GM12878 (cell line): Measurements from ENCODE around the gene TNFSF8. TPM values are rescaled to one million over a fixed set of nuclear protein-coding genes. Genes with fewer than 3 reads are reported as not detected.

Source experiments
- ATAC-seq: fragments of 200-7000 bp; cut with Tn5 transposase; 3 replicates; pipeline ENCODE4 v1.9.1; 2020; ENCODE audit warnings: mild to moderate bottlenecking, moderate library complexity
- BruUV-seq: library from RNA; stranded (reverse); fragments of 400-500 nt; replicated peaks from 2 replicates; lab custom pipeline; 2021; lab: Mats Ljungman, UMichigan
- CTCF ChIA-PET: fragments of 300-600 bp; sonication (Branson Sonifier 250); formaldehyde crosslinking; extraction: SDS; loops from one replicate; lab custom pipeline; 2021; ENCODE audit warnings: inconsistent platforms; lab: Yijun Ruan, JAX
- POLR2A ChIA-PET: fragments of 350-600 bp; formaldehyde crosslinking; extraction: SDS; loops from one replicate; lab custom pipeline; 2021; ENCODE audit warnings: inconsistent platforms; lab: Charles Lee
- RAD21 ChIA-PET: fragments of 300-600 bp; sonication (Branson Sonifier 250); formaldehyde crosslinking; loops from one replicate; lab custom pipeline; 2023; ENCODE audit warnings: antibody characterized with exemption; ENCODE audit not compliant: unreplicated experiment; lab: Charles Lee
- SMC1A ChIA-PET: fragments of 300-600 bp; sonication (Branson Sonifier 250); formaldehyde crosslinking; loops from one replicate; lab custom pipeline; 2023; ENCODE audit not compliant: unreplicated experiment, uncharacterized antibody; lab: Charles Lee
- DNase-seq: peaks from one replicate; pipeline ENCODE4 v3.0.0-alpha.2; 2011; ENCODE audit warnings: low read depth, low spot score
- FAIRE-seq: peaks from 3 replicates; lab custom pipeline; 2011; peaks lifted over from hg19 to GRCh38; lab: Jason Lieb, UNC
- H2AFZ ChIP-seq: 2 replicates; pipeline ENCODE4 v1.6.0; 2011; ENCODE audit warnings: low read depth, low read length, control low read depth; ENCODE audit not compliant: control insufficient read depth
- H3K27ac ChIP-seq: 2 replicates; pipeline ENCODE4 v1.5.1; 2011; ENCODE audit warnings: control low read depth; ENCODE audit not compliant: control insufficient read depth, insufficient read depth
- H3K27me3 ChIP-seq, 2 experiments: replicated peaks in 1 of 2; 2 replicates each; pipeline versions ENCODE4 v1.6.0 to v1.6.1; 2011; ENCODE audit warnings: low read length in 1 of 2; ENCODE audit not compliant: control insufficient read depth in 2 of 2, insufficient read depth in 2 of 2
- H3K36me3 ChIP-seq, 2 experiments: 2 replicates each; pipeline ENCODE4 v1.5.1; 2011; ENCODE audit warnings: low read length in 1 of 2; ENCODE audit not compliant: control insufficient read depth in 2 of 2, insufficient read depth in 2 of 2
- H3K4me1 ChIP-seq: 2 replicates; pipeline ENCODE4 v1.6.1; 2011; ENCODE audit warnings: mild to moderate bottlenecking, low read length, moderate library complexity, mixed read lengths; ENCODE audit not compliant: control insufficient read depth, insufficient read depth
- H3K4me2 ChIP-seq: 2 replicates; pipeline ENCODE4 v1.6.0; 2011; ENCODE audit warnings: control low read depth; ENCODE audit not compliant: control insufficient read depth, insufficient read depth
- H3K4me3 ChIP-seq: fragments of 200-600 bp; sonication (generic); 2 replicates; pipeline ENCODE4 v1.5.1; 2016
- H3K79me2 ChIP-seq: 2 replicates; pipeline ENCODE4 v1.6.0; 2011; ENCODE audit warnings: low read length; ENCODE audit not compliant: control insufficient read depth, insufficient read depth
- H3K9ac ChIP-seq: 2 replicates; pipeline ENCODE4 v1.8.0; 2011; ENCODE audit warnings: low read length, control low read depth, mixed read lengths; ENCODE audit not compliant: control insufficient read depth, insufficient read depth
- H3K9me3 ChIP-seq: replicated peaks from 3 replicates; pipeline ENCODE4 v1.5.1; 2011; ENCODE audit warnings: mild to moderate bottlenecking, low read length; ENCODE audit not compliant: control insufficient read depth, insufficient read depth
- H4K20me1 ChIP-seq: 2 replicates; pipeline ENCODE4 v1.6.0; 2011; ENCODE audit not compliant: control insufficient read depth, insufficient read depth
- ATF7 ChIP-seq: fragments of 450-650 bp; IDR thresholded peaks from 2 replicates; pipeline ENCODE4 v1.6.1; 2016; ENCODE audit warnings: low read depth, mild to moderate bottlenecking
- BMI1 ChIP-seq: fragments of 450-650 bp; IDR thresholded peaks from 2 replicates; pipeline ENCODE4 v1.6.1; 2016; ENCODE audit warnings: mild to moderate bottlenecking, moderate library complexity, borderline replicate concordance
- EGR1 ChIP-seq, 2 experiments: IDR thresholded peaks; 1 replicate in 1 of 2; 2 replicates in 1 of 2; pipeline ENCODE4 v1.6.1; 2011 to 2012; ENCODE audit warnings: low read depth in 2 of 2, low read length in 2 of 2, borderline replicate concordance in 1 of 2, mild to moderate bottlenecking in 1 of 2, moderate library complexity in 1 of 2
- EP300 ChIP-seq, 2 experiments: fragments of 150-350 bp in 1 of 2; IDR thresholded peaks; 2 replicates each; pipeline ENCODE4 v1.6.1; 2011 to 2012; ENCODE audit warnings: low read depth in 2 of 2, low read length in 2 of 2, borderline replicate concordance in 1 of 2, improper control_type of control experiment in 1 of 2, inconsistent platforms in 1 of 2; ENCODE audit not compliant: control insufficient read depth in 1 of 2
- FOXK2 ChIP-seq: fragments of 450-650 bp; IDR thresholded peaks from 2 replicates; pipeline ENCODE4 v1.6.1; 2017; ENCODE audit warnings: mild to moderate bottlenecking, moderate library complexity
- HDAC6 ChIP-seq: fragments of 200-600 bp; sonication (generic); IDR thresholded peaks from one replicate; pipeline ENCODE4 v1.8.0; 2017; ENCODE audit warnings: antibody characterized with exemption; ENCODE audit not compliant: unreplicated experiment
- IKZF1 ChIP-seq: fragments of 450-650 bp; conservative IDR thresholded peaks from 2 replicates; pipeline ENCODE4 v1.6.1; 2017; ENCODE audit warnings: antibody characterized with exemption, mild to moderate bottlenecking
- MYC ChIP-seq: IDR thresholded peaks from 2 replicates; pipeline ENCODE4 v1.6.1; 2011; ENCODE audit warnings: mild to moderate bottlenecking, low read length, moderate library complexity, inconsistent platforms; ENCODE audit not compliant: insufficient read depth, insufficient replicate concordance, insufficient read length, severe bottlenecking
- NFYB ChIP-seq: IDR thresholded peaks from 2 replicates; pipeline ENCODE4 v1.6.1; 2011; ENCODE audit warnings: low read depth, mild to moderate bottlenecking, low read length, improper control_type of control experiment, moderate library complexity; ENCODE audit not compliant: insufficient read depth
- SUZ12 ChIP-seq: fragments of 200-600 bp; sonication (generic); IDR thresholded peaks from one replicate; pipeline ENCODE4 v1.6.1; 2018; ENCODE audit warnings: antibody characterized with exemption, mild to moderate bottlenecking; ENCODE audit not compliant: unreplicated experiment
- TBL1XR1 ChIP-seq: IDR thresholded peaks from 2 replicates; pipeline ENCODE4 v1.6.1; 2012; ENCODE audit warnings: low read depth, low read length, improper control_type of control experiment
- WGBS: methylation state at CpG from one replicate; pipeline ENCODE4 v1.1.6; 2016; ENCODE audit warnings: low lambda C conversion rate; ENCODE audit not compliant: insufficient replicate concordance, insufficient coverage; ENCODE audit errors: missing lambda C conversion rate; 5-methylcytosine and 5-hydroxymethylcytosine counted together
- in situ Hi-C: fragments of 300-500 bp; cut with MboI; formaldehyde crosslinking; loops from 9 replicates; pipeline ENCODE4 v1.14.3; 2018; ENCODE audit warnings: mixed read lengths
- intact Hi-C: fragments of 100-400 bp; cut with micrococcal nuclease; formaldehyde crosslinking; loops from one replicate; pipeline ENCODE4 v1.14.2; 2022; ENCODE audit not compliant: unreplicated experiment
- polyA plus RNA-seq, 11 experiments: library from polyadenylated mRNA; depleted of rRNA in 4 of 11; unstranded in 6 of 11; stranded (reverse) in 5 of 11; fragments of >200 nt; fragmentation: Nextera tagmentation in 4 of 11; fragmentation: Illumina TruSeq in 1 of 11; extraction: Ambion mirVana in 4 of 11; extraction: Trizol in 1 of 11; gene quantifications; 1 replicate in 1 of 11; 2 replicates in 10 of 11; pipeline versions ENCODE4 v1.2.1 to v1.2.3, GENCODE V29; 2011 to 2016; ENCODE audit warnings: inconsistent platforms in 2 of 11, missing spikeins in 2 of 11, low read depth in 1 of 11
- total RNA-seq, 4 experiments: library from RNA; depleted of rRNA in 3 of 4; stranded (reverse); fragments of >200 nt in 3 of 4; fragmentation: Illumina TruSeq in 1 of 4; extraction: Trizol in 1 of 4; gene quantifications; 2 replicates each; pipeline versions ENCODE4 v1.2.1 to v1.2.3, GENCODE V29; 2013 to 2021
- TF ChIP-seq, protein P1 (sequence below): fragments of 450-650 bp; IDR thresholded peaks from 2 replicates; pipeline ENCODE4 v1.6.1; 2018; ENCODE audit warnings: mild to moderate bottlenecking, low read depth, moderate library complexity; ENCODE audit not compliant: partially characterized antibody

The TNFSF8 gene
- total and polyA plus RNA-seq, 10 of the 15 experiments (the other 5 are each of a cell fraction or from before 2014, with no cell fraction given): 0.10 to 0.29 (median 0.15) TPM; not detected in 7

DNA sequence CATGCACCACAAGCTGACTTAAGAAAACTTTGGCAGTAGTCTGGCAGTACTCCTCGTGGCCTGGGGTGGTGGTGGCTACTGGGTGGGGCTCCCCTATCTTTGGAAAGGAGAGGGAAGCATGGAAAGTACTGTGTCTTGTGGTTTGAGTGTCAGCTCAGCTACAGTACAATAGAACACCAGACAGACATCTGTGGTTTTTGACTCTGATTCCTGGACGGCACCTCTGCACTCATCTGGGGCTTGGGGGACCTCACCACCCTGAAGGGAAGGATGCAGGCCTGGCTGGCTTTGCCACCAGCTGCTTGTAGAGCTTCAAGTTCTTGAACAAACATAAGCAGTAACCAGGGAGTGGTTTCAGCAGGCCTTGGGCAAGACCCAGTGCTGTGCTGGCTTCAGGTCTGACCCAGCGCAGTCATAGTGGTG is 40.6 kb downstream of the TNFSF8 start:
- RAD21 ChIA-PET: no interaction called here
- no peaks in the 10 kb centered on the region for H3K4me1 ChIP-seq
- no peak overlapping the region for H3K27ac ChIP-seq

More for the DNA sequence above, 40.6 kb downstream of the TNFSF8 start:
- no TSS peak for BruUV-seq
- ChIA-PET SMC1A (interaction anchor here (1.0 kb wide), 1 partner anchor 209 kb away, joined by 3 read pairs; no protein-coding TSS in a partner anchor), POLR2A (no interaction called here)
- FAIRE-seq: no peak
- WGBS: 38% methylated on average over 3 of the region's 3 CpGs
- H4K20me1 ChIP-seq: no peaks in the 10 kb centered on the region
- H3K36me3 ChIP-seq: no peaks in the 10 kb centered on the region
- in situ Hi-C loops: no loop called here
- intact Hi-C loops: no loop called here
- H2AFZ ChIP-seq: no peak overlapping the region
- no peak overlapping the region for H3K4me3 ChIP-seq
- H3K4me2 ChIP-seq: no peak overlapping the region
- no peaks in the 10 kb centered on the region for H3K27me3 ChIP-seq
- no peaks in the 10 kb centered on the region; the same call in 2 of the 3 replicates for H3K9me3 ChIP-seq
- TF ChIP-seq IKZF1 (no peak), ATF7 (no peak), HDAC6 (no peak), FOXK2 (no peak), EGR1 (IDR thresholded peaks at IDR 0.05; ENCODE audit: borderline replicate concordance in 1 of 2, low read depth in 2 of 2, low read length in 2 of 2) (no peak), SUZ12 (no peak), MYC (no peak), BMI1 (no peak), NFYB (no peak), EP300 (IDR thresholded peaks at IDR 0.05; ENCODE audit: borderline replicate concordance in 1 of 2, control insufficient read depth in 1 of 2, low read depth in 2 of 2, low read length in 2 of 2) (no peak), TBL1XR1 (no peak)
- TF ChIP-seq, protein P1, sequence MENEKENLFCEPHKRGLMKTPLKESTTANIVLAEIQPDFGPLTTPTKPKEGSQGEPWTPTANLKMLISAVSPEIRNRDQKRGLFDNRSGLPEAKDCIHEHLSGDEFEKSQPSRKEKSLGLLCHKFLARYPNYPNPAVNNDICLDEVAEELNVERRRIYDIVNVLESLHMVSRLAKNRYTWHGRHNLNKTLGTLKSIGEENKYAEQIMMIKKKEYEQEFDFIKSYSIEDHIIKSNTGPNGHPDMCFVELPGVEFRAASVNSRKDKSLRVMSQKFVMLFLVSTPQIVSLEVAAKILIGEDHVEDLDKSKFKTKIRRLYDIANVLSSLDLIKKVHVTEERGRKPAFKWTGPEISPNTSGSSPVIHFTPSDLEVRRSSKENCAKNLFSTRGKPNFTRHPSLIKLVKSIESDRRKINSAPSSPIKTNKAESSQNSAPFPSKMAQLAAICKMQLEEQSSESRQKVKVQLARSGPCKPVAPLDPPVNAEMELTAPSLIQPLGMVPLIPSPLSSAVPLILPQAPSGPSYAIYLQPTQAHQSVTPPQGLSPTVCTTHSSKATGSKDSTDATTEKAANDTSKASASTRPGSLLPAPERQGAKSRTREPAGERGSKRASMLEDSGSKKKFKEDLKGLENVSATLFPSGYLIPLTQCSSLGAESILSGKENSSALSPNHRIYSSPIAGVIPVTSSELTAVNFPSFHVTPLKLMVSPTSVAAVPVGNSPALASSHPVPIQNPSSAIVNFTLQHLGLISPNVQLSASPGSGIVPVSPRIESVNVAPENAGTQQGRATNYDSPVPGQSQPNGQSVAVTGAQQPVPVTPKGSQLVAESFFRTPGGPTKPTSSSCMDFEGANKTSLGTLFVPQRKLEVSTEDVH: no peak
- TF ChIP-seq, all 136 proteins: peak for 0
- H3K79me2 ChIP-seq: no peaks in the 10 kb centered on the region
- CTCF ChIA-PET: no interaction called here
- no peak for DNase-seq
- ATAC-seq: no peak
- no peak overlapping the region for H3K9ac ChIP-seq
